Suprapubic skin (tissue), 4 donors: ENCODE results near the gene CLTCL1. TPM values are rescaled to one million over a fixed set of nuclear protein-coding genes. Genes with fewer than 3 reads are reported as not detected.

Source experiments
- DNase-seq, 2 donors: peaks; one replicate each; pipeline ENCODE4 v3.0.0-alpha.2; 2019; ENCODE audit warnings: low spot score in 2 of 2
- H3K27ac ChIP-seq: fragments of 200-600 bp; sonication (generic); one replicate; pipeline ENCODE4 v1.5.1; 2019
- H3K27me3 ChIP-seq: fragments of 200-600 bp; sonication (generic); one replicate; pipeline ENCODE4 v1.5.1; 2019
- H3K36me3 ChIP-seq: fragments of 200-600 bp; sonication (generic); one replicate; pipeline ENCODE4 v1.5.1; 2019
- H3K4me1 ChIP-seq: fragments of 200-600 bp; sonication (generic); one replicate; pipeline ENCODE4 v1.5.1; 2019
- H3K4me3 ChIP-seq: fragments of 200-600 bp; sonication (generic); one replicate; pipeline ENCODE4 v1.5.1; 2019; ENCODE audit warnings: mild to moderate bottlenecking
- H3K9me3 ChIP-seq: fragments of 200-600 bp; sonication (generic); one replicate; pipeline ENCODE4 v1.5.1; 2019
- CTCF ChIP-seq, 2 donors: fragments of 200-600 bp in 1 of 2; fragments of 450-650 bp in 1 of 2; sonication (generic) in 1 of 2; IDR thresholded peaks; one replicate each; pipeline ENCODE4 v1.5.1; 2016 to 2019; ENCODE audit warnings: antibody characterized with exemption in 2 of 2, mild to moderate bottlenecking in 1 of 2, moderate library complexity in 1 of 2
- EP300 ChIP-seq: sonication (generic); formaldehyde crosslinking; IDR thresholded peaks from one replicate; pipeline ENCODE4 v1.6.1; 2017; ENCODE audit warnings: antibody characterized with exemption
- POLR2A ChIP-seq, 2 donors: fragments of 450-650 bp; IDR thresholded peaks; one replicate each; pipeline ENCODE4 v1.6.1; 2017; ENCODE audit warnings: antibody characterized with exemption in 2 of 2, mild to moderate bottlenecking in 2 of 2, moderate library complexity in 2 of 2
- POLR2AphosphoS5 ChIP-seq, 3 donors: sonication (generic); formaldehyde crosslinking; IDR thresholded peaks; one replicate each; pipeline ENCODE4 v1.6.1; 2017; ENCODE audit warnings: antibody characterized with exemption in 3 of 3
- WGBS: methylation state at CpG from one replicate; pipeline ENCODE4 v1.1.5; 2018; 5-methylcytosine and 5-hydroxymethylcytosine counted together
- total RNA-seq, 4 donors: library from RNA; depleted of rRNA; stranded (reverse); fragments of >200 nt; gene quantifications; one replicate each; pipeline ENCODE4 v1.1.0, GENCODE V29; 2016

CLTCL1 gene
- total RNA-seq, 4 donors from 2014 or later = 5.6 to 12.5 (median 9.4) TPM

GRCh38 chr22:19175026-19175601 lies 116.4 kb downstream of the CLTCL1 start:
- TF ChIP-seq EP300 = no peak
- TF ChIP-seq POLR2AphosphoS5 (IDR thresholded peaks at IDR 0.05) = no peak
- TF ChIP-seq CTCF (IDR thresholded peaks at IDR 0.05) = no peak
- TF ChIP-seq POLR2A (IDR thresholded peaks at IDR 0.05) = no peak
- H3K4me1 ChIP-seq = peaks cover 72% of the 10 kb centered on the region

GRCh38 chr22:19174106-19175025 lies 117.2 kb downstream of the CLTCL1 start:
- DNase-seq = peak in 1 of 2 donors; percentile 59
- Histone ChIP-seq H3K4me1 (peaks cover 74% of the 10 kb centered on the region), H3K4me3 (no peak overlapping the region)

More at GRCh38 chr22:19175026-19175601, 116.4 kb downstream of the CLTCL1 start:
- peaks cover 1% of the 10 kb centered on the region for H3K27me3 ChIP-seq
- no peaks in the 10 kb centered on the region for H3K9me3 ChIP-seq
- peak in 1 of 2 donors; percentile 66 for DNase-seq
- no peak overlapping the region for H3K27ac ChIP-seq
- 45% methylated on average over 6 of the region's 7 CpGs for WGBS
- H3K4me3 ChIP-seq = no peak overlapping the region
- no peaks in the 10 kb centered on the region for H3K36me3 ChIP-seq

GRCh38 chr22:19173047-19174035 lies 118.2 kb downstream of the CLTCL1 start:
- Histone ChIP-seq H3K36me3 (no peaks in the 10 kb centered on the region), H3K9me3 (no peaks in the 10 kb centered on the region), H3K27me3 (peaks cover 19% of the 10 kb centered on the region), H3K4me3 (peak overlapping the region; percentile 90), H3K4me1 (peaks cover 70% of the 10 kb centered on the region), H3K27ac (no peak overlapping the region)
- 55% methylated on average over 14 of the region's 19 CpGs for WGBS
- DNase-seq = no peak
- TF ChIP-seq CTCF (IDR thresholded peaks at IDR 0.05) (no peak), EP300 (no peak), POLR2A (IDR thresholded peaks at IDR 0.05) (no peak), POLR2AphosphoS5 (IDR thresholded peaks at IDR 0.05) (no peak)

More at GRCh38 chr22:19174106-19175025, 117.2 kb downstream of the CLTCL1 start:
- Histone ChIP-seq H3K27ac (peak overlapping the region; percentile 13), H3K9me3 (no peaks in the 10 kb centered on the region), H3K27me3 (peaks cover 9% of the 10 kb centered on the region), H3K36me3 (no peaks in the 10 kb centered on the region)
- TF ChIP-seq POLR2A (IDR thresholded peaks at IDR 0.05) (no peak), EP300 (no peak), POLR2AphosphoS5 (IDR thresholded peaks at IDR 0.05) (no peak), CTCF (IDR thresholded peaks at IDR 0.05) (no peak)
- 16% methylated on average over 5 of the region's 14 CpGs for WGBS

DNA sequence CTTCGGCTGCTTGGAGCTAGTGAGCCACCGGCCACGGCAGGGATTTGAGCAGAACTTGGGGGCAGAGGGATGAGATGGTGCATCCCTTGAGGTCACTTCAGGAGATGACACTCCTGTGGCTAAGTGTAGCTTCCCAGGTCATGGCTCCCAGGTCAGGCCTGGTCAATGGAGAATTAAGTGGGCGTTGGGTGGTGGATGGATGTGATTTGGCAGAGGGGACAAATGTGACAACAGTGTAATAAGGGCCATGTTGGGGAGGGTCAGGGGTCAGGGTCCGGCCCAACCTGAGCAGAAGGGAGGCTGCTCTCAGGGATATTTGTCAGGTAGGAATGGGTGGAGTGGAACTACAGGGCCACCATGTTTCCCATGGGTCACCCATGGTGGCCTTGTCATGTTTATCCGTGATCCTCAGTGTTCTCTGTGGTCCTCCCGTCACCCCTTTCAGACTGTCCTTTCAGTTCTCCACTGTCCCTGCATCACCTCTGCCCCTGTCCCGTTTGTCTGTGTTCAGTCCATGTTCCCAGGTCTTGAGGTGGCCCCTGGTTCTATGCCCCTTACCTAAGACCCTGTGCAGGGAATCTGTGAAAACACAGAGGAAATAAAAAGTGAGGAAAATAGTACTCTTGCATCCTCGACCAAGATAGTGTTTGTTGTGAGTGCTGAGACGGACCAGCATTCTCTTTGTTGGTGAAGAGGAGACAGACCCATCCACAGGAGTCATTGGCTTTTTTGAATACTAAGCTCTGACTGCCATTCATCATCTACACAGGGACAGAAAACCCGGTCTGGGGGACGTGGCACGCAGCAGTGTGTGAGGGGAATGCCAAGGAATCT lies 119.1 kb downstream of the CLTCL1 start:
- peak in 1 of 2 donors; percentile 63 for DNase-seq
- peak overlapping the region; percentile 90 for H3K4me3 ChIP-seq
- H3K9me3 ChIP-seq = no peaks in the 10 kb centered on the region
- 43% methylated on average over 10 of the region's 13 CpGs for WGBS
- H3K36me3 ChIP-seq = no peaks in the 10 kb centered on the region
- TF ChIP-seq POLR2AphosphoS5 (IDR thresholded peaks at IDR 0.05) (no peak), EP300 (no peak), CTCF (IDR thresholded peaks at IDR 0.05) (no peak), POLR2A (IDR thresholded peaks at IDR 0.05) (no peak)
- peaks cover 64% of the 10 kb centered on the region for H3K4me1 ChIP-seq
- H3K27ac ChIP-seq = peak overlapping the region; percentile 85
- H3K27me3 ChIP-seq = peaks cover 28% of the 10 kb centered on the region
